GM06990 (cell line): ENCODE measurements around the gene PTPRD.

Source experiments
- DNase-seq: peaks from one replicate; pipeline ENCODE4 v3.0.0-alpha.2; 2011; ENCODE audit not compliant: insufficient read length; ENCODE audit errors: extremely low read depth
- H3K27me3 ChIP-seq: replicated peaks from 2 replicates; pipeline ENCODE4 v1.6.0; 2011; ENCODE audit warnings: low read length; ENCODE audit not compliant: control insufficient read depth, insufficient read depth
- H3K36me3 ChIP-seq: 2 replicates; pipeline ENCODE4 v1.5.1; 2011; ENCODE audit warnings: low read length; ENCODE audit not compliant: control insufficient read depth, insufficient read depth
- H3K4me3 ChIP-seq: replicated peaks from 2 replicates; pipeline ENCODE4 v1.5.1; 2011; ENCODE audit warnings: low read depth, mild to moderate bottlenecking, control low read depth, low read length
- CTCF ChIP-seq: IDR thresholded peaks from 2 replicates; pipeline ENCODE4 v1.5.1; 2011; ENCODE audit warnings: low read length, control low read depth, mild to moderate bottlenecking, inconsistent platforms; ENCODE audit not compliant: insufficient read depth, poor library complexity, severe bottlenecking

Gene PTPRD

DNA sequence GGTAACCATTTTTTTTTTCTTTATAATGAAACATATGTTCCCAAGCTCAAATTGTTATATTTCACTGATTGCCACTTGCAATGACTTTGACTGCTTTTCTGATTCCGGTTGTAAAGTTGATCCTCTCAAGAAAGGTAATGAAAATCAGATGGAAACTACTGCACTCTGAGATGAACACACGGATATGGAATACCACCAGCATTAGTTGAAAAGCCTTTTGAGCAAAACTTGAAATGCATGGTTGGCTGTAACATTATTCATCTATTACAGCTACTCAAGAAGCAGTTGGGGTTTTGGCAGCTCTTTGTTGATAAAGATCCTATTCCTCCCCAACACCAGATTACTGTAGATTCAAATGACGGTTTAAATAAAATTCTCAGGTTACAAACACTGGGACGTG is 2221.7 kb downstream of the PTPRD start:
- no peaks in the 10 kb centered on the region for H3K36me3 ChIP-seq
- no peak overlapping the region for H3K4me3 ChIP-seq
- no peak for TF ChIP-seq CTCF
- DNase-seq, result no peak
- no peaks in the 10 kb centered on the region for H3K27me3 ChIP-seq

- no peak for TF ChIP-seq CTCF
- DNase-seq, result no peak
- H3K36me3 ChIP-seq, result no peaks in the 10 kb centered on the region
- H3K27me3 ChIP-seq, result no peaks in the 10 kb centered on the region
- H3K4me3 ChIP-seq, result no peak overlapping the region
These were observed 2222.2 kb downstream of the PTPRD start for GRCh38 chr9:8390571-8390970.

DNA sequence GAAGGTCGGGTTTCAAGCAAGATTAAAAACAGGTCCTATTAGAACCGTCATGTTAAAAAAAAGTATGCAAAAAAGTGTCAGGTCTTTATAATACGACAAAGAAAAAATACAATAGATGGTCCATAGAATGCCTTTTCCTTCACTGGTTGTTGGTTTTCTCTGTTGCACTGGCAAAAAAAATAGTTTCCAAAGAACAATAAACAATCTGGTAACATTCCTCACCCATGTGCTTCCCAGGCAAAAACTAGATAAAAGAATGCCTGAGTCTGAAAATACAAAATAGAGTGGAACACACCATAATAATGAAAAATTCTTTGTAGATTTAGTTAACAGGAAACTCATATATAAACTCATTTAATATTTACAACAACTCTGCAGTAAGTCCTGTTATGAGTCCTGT is 2223.3 kb downstream of the PTPRD start:
- no peak for DNase-seq
- TF ChIP-seq CTCF, result no peak
- no peak overlapping the region for H3K4me3 ChIP-seq
- no peaks in the 10 kb centered on the region for H3K27me3 ChIP-seq
- H3K36me3 ChIP-seq, result no peaks in the 10 kb centered on the region

GRCh38 chr9:8388132-8388531 is 2224.7 kb downstream of the PTPRD start:
- no peaks in the 10 kb centered on the region for H3K36me3 ChIP-seq
- H3K27me3 ChIP-seq, result no peaks in the 10 kb centered on the region
- no peak for TF ChIP-seq CTCF
- DNase-seq, result no peak
- no peak overlapping the region for H3K4me3 ChIP-seq

DNA sequence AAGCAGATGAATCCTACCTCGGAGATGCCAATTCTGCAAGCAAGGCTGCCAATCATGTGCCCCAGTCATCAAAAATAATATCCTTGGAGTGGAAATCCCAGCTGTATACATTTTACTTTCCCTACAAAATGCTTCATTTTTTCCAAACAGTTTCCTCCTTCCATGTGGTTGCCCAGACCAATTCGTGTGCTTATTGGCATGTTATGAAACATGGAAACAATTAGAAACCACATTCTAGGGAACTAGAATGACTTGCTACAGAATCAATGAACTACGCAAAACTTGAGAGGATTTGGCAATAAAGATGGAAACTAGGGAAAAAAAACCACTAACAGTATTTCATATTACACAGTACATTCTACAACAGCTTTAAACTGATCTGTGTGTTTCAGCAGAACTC is 2228.7 kb downstream of the PTPRD start:
- Histone ChIP-seq H3K27me3 (no peaks in the 10 kb centered on the region), H3K4me3 (no peak overlapping the region), H3K36me3 (no peaks in the 10 kb centered on the region)
- no peak for DNase-seq
- no peak for TF ChIP-seq CTCF

GRCh38 chr9:8382777-8383527 is 2229.8 kb downstream of the PTPRD start:
- Histone ChIP-seq H3K27me3 (no peaks in the 10 kb centered on the region), H3K4me3 (no peak overlapping the region), H3K36me3 (no peaks in the 10 kb centered on the region)
- no peak for DNase-seq
- TF ChIP-seq CTCF, result no peak
